Measurements from ENCODE around the gene KRTAP4-8.
"Not testable (repeated sequence)": the region's sequence is repeated elsewhere in the genome, so short reads cannot be mapped to it uniquely, and the experiment has no call there.

Gene KRTAP4-8

GRCh38 chr17:41108728-41109386, 10.9 kb upstream of the KRTAP4-8 start:
- DNase-seq (ENCODE audit: low read depth) = not testable (repeated sequence)

GRCh38 chr17:41107941-41108450, 10.1 kb upstream of the KRTAP4-8 start:
- no peak for DNase-seq (ENCODE audit: low read depth)

- DNase-seq (ENCODE audit: low read depth) = not testable (repeated sequence)
Measured at GRCh38 chr17:41105347-41105746, 7.4 kb upstream of the KRTAP4-8 start, which contains the start of gene KRTAP4-9. TSS of gene KRTAP4-9 (plus strand) at chr17:41105389. CDS start at chr17:41105389, 0 bp downstream.

DNA sequence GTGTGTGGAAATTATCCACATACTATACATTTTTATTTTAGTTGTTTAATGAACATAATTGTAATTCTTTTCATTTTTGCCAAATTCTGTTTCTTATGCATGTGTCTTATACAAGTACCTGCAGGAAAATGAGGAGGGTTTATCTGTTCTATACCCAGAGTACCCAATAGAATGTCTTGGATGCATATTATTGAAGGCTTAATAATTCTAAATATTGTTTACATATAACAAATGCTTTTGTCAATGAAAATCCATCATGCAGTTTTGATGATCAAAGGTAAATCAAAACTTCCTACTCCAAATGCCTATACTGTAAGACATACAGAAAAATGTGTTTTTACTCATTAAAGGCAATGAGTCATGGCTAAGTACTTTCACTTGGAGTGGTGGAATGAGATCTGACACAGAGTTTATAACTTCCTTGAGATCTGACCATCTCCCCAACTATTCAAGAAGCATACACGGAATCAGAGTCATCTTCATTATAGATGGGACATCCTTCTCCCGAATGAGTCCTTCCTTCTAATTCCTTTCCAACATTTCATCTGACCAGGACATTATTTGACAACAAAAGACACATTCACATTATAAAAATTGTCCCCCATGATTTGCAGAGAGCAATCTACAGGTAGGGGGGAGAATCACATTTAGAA, 6.6 kb upstream of the KRTAP4-8 start:
- DNase-seq (ENCODE audit: low read depth) = not testable (repeated sequence)

GRCh38 chr17:41103896-41104295, 6.0 kb upstream of the KRTAP4-8 start:
- no peak for DNase-seq (ENCODE audit: low read depth)

GRCh38 chr17:41101586-41102259, 3.8 kb upstream of the KRTAP4-8 start, which contains the start of gene KRTAP4-16:
TSS of gene KRTAP4-16 (minus strand) at chr17:41102209. CDS start at chr17:41102209, 0 bp downstream.
- no peak for DNase-seq (ENCODE audit: low read depth)

GRCh38 chr17:41099682-41100480, 1.9 kb upstream of the KRTAP4-8 start:
- peak; percentile 79 for DNase-seq (ENCODE audit: low read depth)

- no peak for DNase-seq (ENCODE audit: low read depth)
Measured at GRCh38 chr17:41098481-41098880, 539 bp upstream of the KRTAP4-8 start.

DNA sequence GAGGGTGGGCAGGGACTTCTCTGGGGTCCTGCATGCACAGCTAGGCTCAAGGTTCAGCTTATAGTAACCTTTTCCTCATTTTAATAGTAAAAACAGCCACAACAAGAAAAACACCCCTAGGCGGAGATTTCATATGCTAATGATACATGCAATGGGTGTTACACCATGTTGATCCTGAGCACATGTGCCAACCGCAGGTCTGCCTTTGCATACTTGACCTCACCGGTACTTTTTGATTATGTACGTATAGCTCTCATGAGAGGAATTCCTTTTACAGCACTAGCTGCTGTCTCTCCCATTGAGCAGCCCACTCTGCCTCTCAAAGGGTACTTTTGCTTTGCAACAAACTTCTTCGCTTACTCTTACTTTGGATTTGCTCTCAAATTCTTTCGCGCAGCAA, 1.9 kb downstream of the KRTAP4-8 start:
- no peak for DNase-seq (ENCODE audit: low read depth)

GRCh38 chr17:41088760-41089352, 9.1 kb downstream of the KRTAP4-8 start:
- not testable (repeated sequence) for DNase-seq (ENCODE audit: low read depth)

- not testable (repeated sequence) for DNase-seq (ENCODE audit: low read depth)
Measured at GRCh38 chr17:41084100-41084856, 13.7 kb downstream of the KRTAP4-8 start, which contains the start of gene KRTAP4-7. TSS of gene KRTAP4-7 (plus strand) at chr17:41084150. CDS start at chr17:41084207, 57 bp downstream.

- not testable (repeated sequence) for DNase-seq (ENCODE audit: low read depth)
Measured at GRCh38 chr17:41083427-41083826, 14.5 kb downstream of the KRTAP4-8 start.

DNA sequence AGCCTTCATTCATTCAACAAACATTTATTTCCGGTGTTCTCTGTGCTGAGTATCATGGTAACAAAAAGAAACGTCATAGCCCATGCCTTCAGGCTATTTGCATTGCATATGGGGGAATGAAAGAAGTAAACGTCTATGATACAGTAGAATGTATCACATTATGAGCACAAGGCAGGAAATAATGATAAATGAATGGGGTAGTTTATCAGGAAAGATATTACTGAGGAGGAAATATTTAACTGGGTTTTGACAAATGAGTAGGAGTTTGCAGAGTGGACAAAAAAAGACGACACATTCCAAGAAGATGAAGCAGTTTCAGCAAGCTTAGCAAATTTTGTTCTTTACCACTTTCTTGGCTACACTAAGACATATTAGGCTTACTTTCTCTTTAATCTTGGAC, 15.3 kb downstream of the KRTAP4-8 start:
- DNase-seq (ENCODE audit: low read depth) = no peak

- no peak for DNase-seq (ENCODE audit: low read depth)
Measured at GRCh38 chr17:41076788-41077187, 21.2 kb downstream of the KRTAP4-8 start.

DNA sequence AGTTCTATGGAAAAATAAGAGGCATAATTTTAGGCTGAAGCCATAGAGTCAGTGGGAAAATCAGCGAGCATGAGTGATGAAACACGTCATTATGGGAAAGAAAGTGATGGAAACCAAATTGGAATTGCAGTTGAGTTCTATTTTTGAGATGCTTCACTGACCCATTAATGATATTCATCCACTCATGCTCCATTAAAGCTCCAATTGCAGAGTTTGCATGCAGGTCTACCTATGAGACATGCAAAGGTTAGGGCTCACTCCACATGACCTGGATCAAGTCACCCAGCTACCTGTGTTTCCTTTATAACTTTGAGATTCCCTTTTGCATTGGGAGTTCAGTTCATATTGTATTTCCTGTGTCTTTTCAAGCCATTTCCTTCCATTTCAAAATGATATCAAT, 24.3 kb downstream of the KRTAP4-8 start:
- DNase-seq (ENCODE audit: low read depth) = no peak

GRCh38 chr17:41071606-41072360, 26.2 kb downstream of the KRTAP4-8 start:
- DNase-seq (ENCODE audit: low read depth) = no peak

- no peak for DNase-seq (ENCODE audit: low read depth)
Measured at GRCh38 chr17:41069031-41069430, 28.9 kb downstream of the KRTAP4-8 start.

- DNase-seq (ENCODE audit: low read depth) = no peak
Measured at GRCh38 chr17:41067281-41067680, 30.7 kb downstream of the KRTAP4-8 start.

- DNase-seq (ENCODE audit: low read depth) = peak; percentile 80
Measured at GRCh38 chr17:41065829-41066624, 31.9 kb downstream of the KRTAP4-8 start, which contains the start of gene KRTAP2-4. TSS of gene KRTAP2-4 (minus strand) at chr17:41065879. CDS start at chr17:41065845, 34 bp downstream.
